ENCODE measurements around the gene PCDHGC5. TPM values are rescaled to one million over a fixed set of nuclear protein-coding genes. Genes with fewer than 3 reads are reported as not detected.

The PCDHGC5 gene
- total RNA-seq, 1 donor from 2014 or later = 7.7 TPM

DNA sequence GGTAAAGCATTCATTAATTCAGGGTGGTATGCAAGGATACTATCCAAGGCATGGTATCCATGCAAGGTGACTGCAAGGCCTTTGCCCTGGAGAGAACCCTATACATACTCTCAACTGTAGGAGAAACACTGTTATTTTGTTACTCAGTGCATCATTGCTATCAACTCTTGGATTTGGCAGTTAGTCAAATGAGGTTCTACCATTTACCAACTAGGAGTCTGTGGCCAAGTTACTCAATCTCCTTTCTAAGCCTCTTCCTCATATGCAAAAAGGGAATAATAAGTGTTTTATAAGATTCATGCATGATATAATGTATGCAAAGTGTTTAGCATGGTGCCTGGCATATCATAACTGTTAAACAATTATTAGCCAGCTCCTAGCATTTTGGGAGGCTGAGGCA is 9.1 kb upstream of the PCDHGC5 start:
- peaks cover 78% of the 10 kb centered on the region for H4K20me1 ChIP-seq (ENCODE audit: insufficient read depth, low read length)
- DNase-seq (ENCODE audit: low read depth) (no peak), FAIRE-seq (no peak)
- Mint-ChIP-seq H3K4me1 (ENCODE audit: low read depth, unreplicated experiment) (peaks cover 25% of the 10 kb centered on the region), H3K4me3 (ENCODE audit: unreplicated experiment) (peak overlapping the region; percentile 68), H3K27me3 (ENCODE audit: low read depth, unreplicated experiment) (no peaks in the 10 kb centered on the region), H3K27ac (ENCODE audit: unreplicated experiment) (no peak overlapping the region), H3K36me3 (ENCODE audit: low read depth, unreplicated experiment) (peaks cover 28% of the 10 kb centered on the region), H3K9me3 (ENCODE audit: unreplicated experiment) (peaks cover 4% of the 10 kb centered on the region)
- H3K9me3 ChIP-seq (ENCODE audit: insufficient read depth, low read depth, low read length) = no peaks in the 10 kb centered on the region
- no peak overlapping the region for H3K4me3 ChIP-seq (ENCODE audit: insufficient read depth, low read depth, low read length)
- H3K79me2 ChIP-seq (ENCODE audit: insufficient read depth, low read length) = peaks cover 74% of the 10 kb centered on the region
- TF ChIP-seq EZH2 (IDR thresholded peaks at IDR 0.05; ENCODE audit: insufficient read depth, low read length) = no peak
- TF ChIP-seq, protein P1, sequence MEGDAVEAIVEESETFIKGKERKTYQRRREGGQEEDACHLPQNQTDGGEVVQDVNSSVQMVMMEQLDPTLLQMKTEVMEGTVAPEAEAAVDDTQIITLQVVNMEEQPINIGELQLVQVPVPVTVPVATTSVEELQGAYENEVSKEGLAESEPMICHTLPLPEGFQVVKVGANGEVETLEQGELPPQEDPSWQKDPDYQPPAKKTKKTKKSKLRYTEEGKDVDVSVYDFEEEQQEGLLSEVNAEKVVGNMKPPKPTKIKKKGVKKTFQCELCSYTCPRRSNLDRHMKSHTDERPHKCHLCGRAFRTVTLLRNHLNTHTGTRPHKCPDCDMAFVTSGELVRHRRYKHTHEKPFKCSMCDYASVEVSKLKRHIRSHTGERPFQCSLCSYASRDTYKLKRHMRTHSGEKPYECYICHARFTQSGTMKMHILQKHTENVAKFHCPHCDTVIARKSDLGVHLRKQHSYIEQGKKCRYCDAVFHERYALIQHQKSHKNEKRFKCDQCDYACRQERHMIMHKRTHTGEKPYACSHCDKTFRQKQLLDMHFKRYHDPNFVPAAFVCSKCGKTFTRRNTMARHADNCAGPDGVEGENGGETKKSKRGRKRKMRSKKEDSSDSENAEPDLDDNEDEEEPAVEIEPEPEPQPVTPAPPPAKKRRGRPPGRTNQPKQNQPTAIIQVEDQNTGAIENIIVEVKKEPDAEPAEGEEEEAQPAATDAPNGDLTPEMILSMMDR (IDR thresholded peaks at IDR 0.05; ENCODE audit: insufficient read depth, low read depth, low read length) = no peak
- peaks cover 38% of the 10 kb centered on the region for H3K4me1 ChIP-seq (ENCODE audit: insufficient read depth, low read length)
- H2AFZ ChIP-seq (ENCODE audit: low read depth, low read length) = no peak overlapping the region
- no peak overlapping the region for H3K9ac ChIP-seq (ENCODE audit: low read length)
- H3K27ac ChIP-seq (ENCODE audit: low read depth, low read length) = no peak overlapping the region
- no peaks in the 10 kb centered on the region for H3K36me3 ChIP-seq (ENCODE audit: insufficient read depth, low read length)
- peak overlapping the region; percentile 30 for H3K4me2 ChIP-seq (ENCODE audit: low read length)
- no peaks in the 10 kb centered on the region for H3K27me3 ChIP-seq (ENCODE audit: insufficient read depth, low read length)

DNA sequence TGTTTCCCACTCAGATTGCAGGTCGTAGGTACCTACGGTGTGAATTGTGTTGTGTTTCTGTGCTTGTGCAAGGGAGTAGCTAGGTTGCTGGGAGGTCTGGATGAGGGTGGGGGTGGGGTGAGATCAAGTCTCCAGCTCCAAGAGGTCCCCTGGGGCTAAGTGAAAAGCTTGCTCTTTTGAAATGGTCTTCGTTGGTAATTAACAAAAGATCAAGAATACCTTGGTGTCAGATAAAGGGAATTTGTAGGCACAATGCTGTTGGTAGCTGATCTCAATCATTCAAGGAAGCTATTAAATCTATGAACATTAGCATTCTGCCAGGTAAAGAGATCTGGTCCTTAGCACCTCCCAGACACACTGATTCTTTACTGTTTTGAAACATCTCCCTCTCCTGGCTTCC is 5.0 kb upstream of the PCDHGC5 start:
- no peaks in the 10 kb centered on the region for H3K27me3 Mint-ChIP-seq (ENCODE audit: low read depth, unreplicated experiment)
- Histone ChIP-seq H3K9ac (ENCODE audit: low read length) (no peak overlapping the region), H3K36me3 (ENCODE audit: insufficient read depth, low read length) (no peaks in the 10 kb centered on the region), H4K20me1 (ENCODE audit: insufficient read depth, low read length) (peaks cover 90% of the 10 kb centered on the region), H3K4me3 (ENCODE audit: insufficient read depth, low read depth, low read length) (no peak overlapping the region), H3K27me3 (ENCODE audit: insufficient read depth, low read length) (no peaks in the 10 kb centered on the region), H3K79me2 (ENCODE audit: insufficient read depth, low read length) (peaks cover 81% of the 10 kb centered on the region), H3K27ac (ENCODE audit: low read depth, low read length) (no peak overlapping the region), H3K4me2 (ENCODE audit: low read length) (peak overlapping the region; percentile 83), H3K9me3 (ENCODE audit: insufficient read depth, low read depth, low read length) (no peaks in the 10 kb centered on the region), H3K4me1 (ENCODE audit: insufficient read depth, low read length) (peaks cover 23% of the 10 kb centered on the region), H2AFZ (ENCODE audit: low read depth, low read length) (no peak overlapping the region)
- H3K4me3 Mint-ChIP-seq (ENCODE audit: unreplicated experiment) = no peak overlapping the region
- TF ChIP-seq EZH2 (IDR thresholded peaks at IDR 0.05; ENCODE audit: insufficient read depth, low read length) = no peak
- TF ChIP-seq, protein P1 (IDR thresholded peaks at IDR 0.05; ENCODE audit: insufficient read depth, low read depth, low read length) = no peak
- no peak for FAIRE-seq
- H3K9me3 Mint-ChIP-seq (ENCODE audit: unreplicated experiment) = no peaks in the 10 kb centered on the region
- H3K4me1 Mint-ChIP-seq (ENCODE audit: low read depth, unreplicated experiment) = peaks cover 32% of the 10 kb centered on the region
- H3K27ac Mint-ChIP-seq (ENCODE audit: unreplicated experiment) = no peak overlapping the region
- no peak for DNase-seq (ENCODE audit: low read depth)
- peaks cover 35% of the 10 kb centered on the region for H3K36me3 Mint-ChIP-seq (ENCODE audit: low read depth, unreplicated experiment)

DNA sequence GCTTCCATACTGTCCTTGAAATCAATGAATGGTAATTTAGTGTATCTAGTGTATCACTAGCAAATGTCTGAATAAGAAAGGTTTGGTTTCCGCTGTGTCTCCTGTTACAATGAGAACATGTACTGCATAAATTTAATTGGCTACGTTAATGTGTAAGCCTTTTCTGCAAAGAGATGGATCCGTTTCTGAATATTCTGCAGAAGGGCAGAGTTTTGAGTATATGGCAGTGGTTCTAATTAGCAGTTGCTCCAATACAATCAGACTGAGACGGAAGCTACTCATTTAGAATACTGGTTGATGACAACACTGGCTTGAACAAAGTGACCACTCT is 4.6 kb upstream of the PCDHGC5 start:
- H3K9ac ChIP-seq (ENCODE audit: low read length) = no peak overlapping the region
- FAIRE-seq = peak; percentile 56

More for the DNA sequence above, 4.6 kb upstream of the PCDHGC5 start:
- Histone ChIP-seq H3K4me2 (ENCODE audit: low read length) (peak overlapping the region; percentile 83), H3K36me3 (ENCODE audit: insufficient read depth, low read length) (no peaks in the 10 kb centered on the region), H3K27me3 (ENCODE audit: insufficient read depth, low read length) (no peaks in the 10 kb centered on the region), H2AFZ (ENCODE audit: low read depth, low read length) (no peak overlapping the region), H4K20me1 (ENCODE audit: insufficient read depth, low read length) (peaks cover 92% of the 10 kb centered on the region), H3K4me3 (ENCODE audit: insufficient read depth, low read depth, low read length) (peak overlapping the region; percentile 49), H3K4me1 (ENCODE audit: insufficient read depth, low read length) (peaks cover 25% of the 10 kb centered on the region), H3K27ac (ENCODE audit: low read depth, low read length) (no peak overlapping the region), H3K9me3 (ENCODE audit: insufficient read depth, low read depth, low read length) (no peaks in the 10 kb centered on the region), H3K79me2 (ENCODE audit: insufficient read depth, low read length) (peaks cover 77% of the 10 kb centered on the region)
- no peaks in the 10 kb centered on the region for H3K27me3 Mint-ChIP-seq (ENCODE audit: low read depth, unreplicated experiment)
- peak overlapping the region; percentile 75 for H3K4me3 Mint-ChIP-seq (ENCODE audit: unreplicated experiment)
- peak; percentile 25 for DNase-seq (ENCODE audit: low read depth)
- no peaks in the 10 kb centered on the region for H3K9me3 Mint-ChIP-seq (ENCODE audit: unreplicated experiment)
- no peak overlapping the region for H3K27ac Mint-ChIP-seq (ENCODE audit: unreplicated experiment)
- no peak for TF ChIP-seq EZH2 (IDR thresholded peaks at IDR 0.05; ENCODE audit: insufficient read depth, low read length)
- TF ChIP-seq, protein P1 (IDR thresholded peaks at IDR 0.05; ENCODE audit: insufficient read depth, low read depth, low read length) = no peak
- H3K4me1 Mint-ChIP-seq (ENCODE audit: low read depth, unreplicated experiment) = peaks cover 36% of the 10 kb centered on the region
- peaks cover 35% of the 10 kb centered on the region for H3K36me3 Mint-ChIP-seq (ENCODE audit: low read depth, unreplicated experiment)
